Liver (tissue), 9 donors: ENCODE results near the gene FGFBP2. TPM values are rescaled to one million over a fixed set of nuclear protein-coding genes. Genes with fewer than 3 reads are reported as not detected.

Experiments
- DNase-seq: peaks from one replicate; pipeline ENCODE4 v3.0.0-alpha.2; 2017; ENCODE audit warnings: low spot score
- H3K27ac ChIP-seq, 2 donors: one replicate each; pipeline ENCODE4 v1.7.0; 2013; ENCODE audit warnings: inconsistent platforms in 2 of 2, low read length in 2 of 2, control low read depth in 1 of 2, low read depth in 1 of 2, mild to moderate bottlenecking in 1 of 2
- H3K27me3 ChIP-seq, 4 donors: one replicate each; pipeline versions ENCODE4 v1.6.1 to v1.7.0; 2013; ENCODE audit warnings: low read length in 3 of 4, inconsistent platforms in 1 of 4, mild to moderate bottlenecking in 1 of 4, moderate library complexity in 1 of 4; ENCODE audit not compliant: control insufficient read depth in 4 of 4, insufficient read depth in 4 of 4
- H3K36me3 ChIP-seq, 4 donors: one replicate each; pipeline versions ENCODE4 v1.6.1 to v1.7.0; 2013; ENCODE audit warnings: low read length in 3 of 4, mild to moderate bottlenecking in 3 of 4, low read depth in 1 of 4, moderate library complexity in 1 of 4; ENCODE audit not compliant: control insufficient read depth in 4 of 4, insufficient read depth in 3 of 4
- H3K4me1 ChIP-seq, 4 donors: one replicate each; pipeline versions ENCODE4 v1.6.1 to v1.7.0; 2013; ENCODE audit warnings: low read length in 3 of 4, mild to moderate bottlenecking in 3 of 4, moderate library complexity in 1 of 4; ENCODE audit not compliant: control insufficient read depth in 4 of 4, insufficient read depth in 4 of 4
- H3K4me3 ChIP-seq, 3 donors: one replicate each; pipeline versions ENCODE4 v1.6.1 to v1.7.0; 2013; ENCODE audit warnings: low read length in 3 of 3, control low read depth in 1 of 3, low read depth in 1 of 3, mild to moderate bottlenecking in 1 of 3
- H3K9ac ChIP-seq, 2 donors: one replicate each; pipeline ENCODE4 v1.7.0; 2013; ENCODE audit warnings: low read length in 2 of 2, mild to moderate bottlenecking in 2 of 2, moderate library complexity in 2 of 2, control low read depth in 1 of 2, low read depth in 1 of 2
- H3K9me3 ChIP-seq, 4 donors: one replicate each; pipeline versions ENCODE4 v1.6.1 to v1.7.0; 2013; ENCODE audit warnings: low read length in 3 of 4; ENCODE audit not compliant: control insufficient read depth in 4 of 4
- ATF3 ChIP-seq: IDR thresholded peaks from 2 replicates; pipeline ENCODE4 v1.6.1; 2016; ENCODE audit warnings: antibody characterized with exemption
- CTCF ChIP-seq: fragments of 150-350 bp; IDR thresholded peaks from 2 replicates; pipeline ENCODE4 v1.5.1; 2017; ENCODE audit warnings: improper control_type of control experiment, low read depth, low read length; ENCODE audit not compliant: missing input control
- EGR1 ChIP-seq, 2 donors: IDR thresholded peaks; 2 replicates each; pipeline ENCODE4 v1.6.1; 2016 to 2018; ENCODE audit warnings: antibody characterized with exemption in 2 of 2, low read depth in 2 of 2
- FOXA1 ChIP-seq: IDR thresholded peaks from 2 replicates; pipeline ENCODE4 v1.6.1; 2016; ENCODE audit warnings: antibody characterized with exemption
- FOXA2 ChIP-seq: IDR thresholded peaks from 2 replicates; pipeline ENCODE4 v1.6.1; 2016; ENCODE audit warnings: antibody characterized with exemption
- GABPA ChIP-seq, 2 donors: IDR thresholded peaks in 1 of 2; conservative IDR thresholded peaks in 1 of 2; 2 replicates each; pipeline ENCODE4 v1.6.1; 2016; ENCODE audit warnings: antibody characterized with exemption in 2 of 2, mild to moderate bottlenecking in 1 of 2, moderate library complexity in 1 of 2
- HNF4A ChIP-seq, 2 donors: conservative IDR thresholded peaks; 2 replicates each; pipeline ENCODE4 v1.6.1; 2016; ENCODE audit warnings: antibody characterized with exemption in 2 of 2, mild to moderate bottlenecking in 2 of 2
- HNF4G ChIP-seq: IDR thresholded peaks from 2 replicates; pipeline ENCODE4 v1.6.1; 2016; ENCODE audit warnings: antibody characterized with exemption
- JUND ChIP-seq, 2 donors: IDR thresholded peaks; 2 replicates each; pipeline ENCODE4 v1.6.1; 2016; ENCODE audit warnings: antibody characterized with exemption in 2 of 2
- MAX ChIP-seq: IDR thresholded peaks from 2 replicates; pipeline ENCODE4 v1.6.1; 2016; ENCODE audit warnings: antibody characterized with exemption
- NR2F2 ChIP-seq: IDR thresholded peaks from 2 replicates; pipeline ENCODE4 v1.6.1; 2016; ENCODE audit warnings: antibody characterized with exemption
- RAD21 ChIP-seq, 2 donors: IDR thresholded peaks; 2 replicates each; pipeline ENCODE4 v1.6.1; 2016; ENCODE audit warnings: antibody characterized with exemption in 2 of 2, mild to moderate bottlenecking in 2 of 2
- REST ChIP-seq: IDR thresholded peaks from 2 replicates; pipeline ENCODE4 v1.6.1; 2016; ENCODE audit warnings: antibody characterized with exemption, mild to moderate bottlenecking
- RXRA ChIP-seq, 2 donors: IDR thresholded peaks; 2 replicates each; pipeline ENCODE4 v1.6.1; 2017 to 2018; ENCODE audit warnings: antibody characterized with exemption in 2 of 2, mild to moderate bottlenecking in 1 of 2
- SP1 ChIP-seq: IDR thresholded peaks from 2 replicates; pipeline ENCODE4 v1.6.1; 2018; ENCODE audit warnings: antibody characterized with exemption, mild to moderate bottlenecking
- TAF1 ChIP-seq: conservative IDR thresholded peaks from 2 replicates; pipeline ENCODE4 v1.6.1; 2016; ENCODE audit warnings: antibody characterized with exemption, mild to moderate bottlenecking
- YY1 ChIP-seq: IDR thresholded peaks from 2 replicates; pipeline ENCODE4 v1.6.1; 2016; ENCODE audit warnings: antibody characterized with exemption, mild to moderate bottlenecking
- ZBTB33 ChIP-seq: IDR thresholded peaks from 2 replicates; pipeline ENCODE4 v1.6.1; 2016; ENCODE audit warnings: antibody characterized with exemption
- WGBS: extraction: QIAGEN DNeasy Blood & Tissue Kit; methylation state at CpG from one replicate; pipeline ENCODE4 v1.1.7; 2013; 5-methylcytosine and 5-hydroxymethylcytosine counted together
- polyA plus RNA-seq, 2 donors: library from polyadenylated mRNA; stranded (reverse) in 1 of 2; unstranded in 1 of 2; fragments of 200-250 nt in 1 of 2; fragments of >200 nt in 1 of 2; fragmentation: Nextera tagmentation in 1 of 2; extraction: Ambion mirVana in 1 of 2; gene quantifications; one replicate each; pipeline versions ENCODE4 v1.2.1 to v1.2.3, GENCODE V29; 2013 to 2015
- total RNA-seq, 2 donors: library from RNA; depleted of rRNA; stranded (reverse); fragments of >200 nt; gene quantifications; one replicate each; pipeline ENCODE4 v1.2.3, GENCODE V29; 2014
- donor health status: healthy.
- donor health status: healthy.
- donor health status: healthy.
- donor health status: healthy.
- donor health status: healthy.

The FGFBP2 gene
- total and polyA plus RNA-seq, 4 donors, result 0.14 to 0.60 (median 0.25) TPM; not detected in 1

GRCh38 chr4:15938182-15938581 lies 24.8 kb downstream of the FGFBP2 start:
- no peak for TF ChIP-seq YY1
- TF ChIP-seq GABPA (IDR thresholded peaks at IDR 0.05 in 1 of 2, conservative IDR thresholded peaks at IDR 0.05 in 1 of 2), result no peak
- no peak for TF ChIP-seq TAF1
- no peak for TF ChIP-seq RAD21 (IDR thresholded peaks at IDR 0.05)
- no peak for TF ChIP-seq ZBTB33
- TF ChIP-seq REST, result no peak
- TF ChIP-seq HNF4A (conservative IDR thresholded peaks at IDR 0.05), result no peak
- no peak for TF ChIP-seq JUND (IDR thresholded peaks at IDR 0.05)
- no peak for TF ChIP-seq MAX
- no peak for TF ChIP-seq EGR1 (IDR thresholded peaks at IDR 0.05; ENCODE audit: low read depth in 2 of 2)
- TF ChIP-seq FOXA2, result no peak
- DNase-seq, result no peak

GRCh38 chr4:15936495-15936894 lies 26.5 kb downstream of the FGFBP2 start:
- 63% methylated on average over 4 of the region's 4 CpGs for WGBS
- no peak overlapping the region for H3K4me3 ChIP-seq
- H3K27me3 ChIP-seq, result peaks cover 0 to 5% (median 0%) of the 10 kb centered on the region in 4 donors
- no peak overlapping the region for H3K9ac ChIP-seq
- H3K27ac ChIP-seq, result no peak overlapping the region
- no peaks in the 10 kb centered on the region for H3K9me3 ChIP-seq
- H3K36me3 ChIP-seq, result no peaks in the 10 kb centered on the region
- no peaks in the 10 kb centered on the region for H3K4me1 ChIP-seq
- DNase-seq, result no peak
- TF ChIP-seq RAD21 (IDR thresholded peaks at IDR 0.05), result no peak
- TF ChIP-seq ZBTB33, result no peak
- no peak for TF ChIP-seq NR2F2
- no peak for TF ChIP-seq EGR1 (IDR thresholded peaks at IDR 0.05; ENCODE audit: low read depth in 2 of 2)
- TF ChIP-seq HNF4G, result no peak
- no peak for TF ChIP-seq REST
- no peak for TF ChIP-seq JUND (IDR thresholded peaks at IDR 0.05)
- TF ChIP-seq YY1, result no peak
- TF ChIP-seq MAX, result no peak
- no peak for TF ChIP-seq HNF4A (conservative IDR thresholded peaks at IDR 0.05)
- no peak for TF ChIP-seq ATF3
- no peak for TF ChIP-seq CTCF
- no peak for TF ChIP-seq GABPA (IDR thresholded peaks at IDR 0.05 in 1 of 2, conservative IDR thresholded peaks at IDR 0.05 in 1 of 2)
- TF ChIP-seq SP1, result no peak
- TF ChIP-seq FOXA2, result no peak
- no peak for TF ChIP-seq RXRA (IDR thresholded peaks at IDR 0.05)
- no peak for TF ChIP-seq FOXA1

More at GRCh38 chr4:15938182-15938581, 24.8 kb downstream of the FGFBP2 start:
- Histone ChIP-seq H3K4me1 (no peaks in the 10 kb centered on the region), H3K9ac (no peak overlapping the region), H3K27ac (no peak overlapping the region), H3K9me3 (no peaks in the 10 kb centered on the region), H3K4me3 (no peak overlapping the region), H3K36me3 (no peaks in the 10 kb centered on the region), H3K27me3 (peaks cover 0 to 5% (median 0%) of the 10 kb centered on the region in 4 donors)
- WGBS, result 42% methylated on average over 8 of the region's 8 CpGs
